Measurements from ENCODE around the gene TPM3.
"Not testable (repeated sequence)": the region's sequence is repeated elsewhere in the genome, so short reads cannot be mapped to it uniquely, and the experiment has no call there.

TPM3 gene

GRCh38 chr1:154191990-154192461 is at the start of gene TPM3:
TSS of gene TPM3 (minus strand) at chr1:154192100. CDS start at chr1:154192018, 82 bp downstream.
- no peak for DNase-seq (ENCODE audit: low read depth, low spot score)
- H3K27ac ChIP-seq = no peak within 1 kb of the TSS

DNA sequence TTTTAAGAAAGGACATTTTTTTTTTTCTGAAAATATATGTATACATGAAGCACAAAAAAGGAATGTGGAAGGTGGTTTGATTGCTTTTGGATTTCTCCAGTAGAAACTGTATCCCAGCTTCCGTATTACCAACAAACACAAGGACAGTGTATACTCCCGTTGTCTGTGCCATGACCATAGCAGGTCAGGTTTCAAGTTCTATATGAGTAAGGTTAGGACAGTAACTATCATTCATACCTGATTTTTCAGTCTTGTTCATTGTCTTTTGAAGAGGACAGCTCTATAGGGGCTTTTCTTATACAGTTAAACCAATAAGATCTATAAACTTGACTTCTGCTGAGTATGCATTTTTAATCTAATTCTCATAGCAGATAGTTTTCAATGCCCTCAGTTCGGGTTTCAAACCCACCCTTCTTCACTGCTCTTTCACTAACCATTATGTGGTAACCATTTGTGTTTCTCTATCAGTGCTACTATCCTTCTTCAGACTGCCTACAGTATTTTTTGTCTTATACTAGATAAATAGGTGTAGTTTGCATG is 48.5 kb upstream of the TPM3 start:
- no peak overlapping the region for H3K27ac ChIP-seq
- no peak for DNase-seq (ENCODE audit: low read depth, low spot score)

DNA sequence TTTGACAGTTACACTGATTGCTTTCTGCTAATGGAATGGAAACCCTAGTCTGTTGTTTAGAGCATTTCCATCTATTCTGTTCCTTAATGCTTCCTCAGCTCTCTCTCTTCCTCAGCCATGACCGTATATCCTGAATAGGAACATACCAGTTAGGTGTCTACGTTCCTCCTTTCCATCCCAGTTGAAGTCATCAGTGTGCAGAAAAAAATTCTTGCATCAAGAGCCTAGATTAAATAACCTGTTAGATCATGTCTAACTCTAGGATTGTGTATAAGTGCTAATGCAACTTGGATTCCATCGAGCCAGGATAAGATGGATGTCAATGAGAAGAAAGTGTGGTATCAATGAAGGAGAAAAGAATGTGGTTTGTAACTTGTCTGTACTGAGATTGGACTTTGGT is 47.6 kb upstream of the TPM3 start:
- DNase-seq (ENCODE audit: low read depth, low spot score) = no peak
- no peak overlapping the region for H3K27ac ChIP-seq

GRCh38 chr1:154237880-154238506 is 46.1 kb upstream of the TPM3 start:
- H3K27ac ChIP-seq = no peak overlapping the region
- DNase-seq (ENCODE audit: low read depth, low spot score) = no peak

DNA sequence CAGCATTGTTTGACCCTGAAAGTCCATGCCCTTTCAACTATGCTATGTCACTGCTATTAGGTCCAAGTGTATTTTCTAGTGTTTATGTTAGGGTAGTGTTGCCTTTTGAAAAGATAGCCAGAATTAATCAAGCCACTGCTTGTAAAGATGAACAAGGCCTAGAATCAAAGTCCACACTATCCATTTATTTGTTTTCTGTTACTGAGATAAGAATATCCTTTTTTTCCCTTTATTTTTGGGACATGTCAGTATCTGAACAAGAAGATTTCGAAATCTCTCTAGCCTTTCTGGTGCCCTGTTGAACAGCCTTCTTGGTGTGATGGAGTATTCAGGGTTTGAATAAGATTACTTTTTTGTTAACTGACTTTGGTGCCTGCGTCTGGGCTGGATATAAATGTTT is 45.5 kb upstream of the TPM3 start:
- no peak for DNase-seq (ENCODE audit: low read depth, low spot score)
- no peak overlapping the region for H3K27ac ChIP-seq

DNA sequence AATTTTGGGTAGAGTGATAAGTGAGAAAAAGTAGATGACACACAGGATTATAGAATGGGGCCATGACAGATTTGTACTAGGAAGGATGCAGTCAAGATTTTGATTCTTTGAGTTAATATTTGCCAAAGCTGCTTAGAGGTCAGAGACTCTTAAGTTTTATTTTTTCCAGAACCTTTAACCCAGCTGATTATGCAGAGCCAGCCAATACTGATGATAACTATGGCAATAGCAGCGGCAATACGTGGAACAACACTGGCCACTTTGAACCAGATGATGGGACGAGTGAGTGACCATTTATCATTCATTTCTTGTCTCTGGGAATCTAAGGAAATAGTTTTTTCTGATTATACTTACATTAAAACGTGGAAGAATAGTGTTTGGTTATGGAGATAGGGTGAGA is 45.0 kb upstream of the TPM3 start:
- no peak overlapping the region for H3K27ac ChIP-seq
- no peak for DNase-seq (ENCODE audit: low read depth, low spot score)

- not testable (repeated sequence) for DNase-seq (ENCODE audit: low read depth, low spot score)
Observed at GRCh38 chr1:154233127-154233526, 41.2 kb upstream of the TPM3 start.

DNA sequence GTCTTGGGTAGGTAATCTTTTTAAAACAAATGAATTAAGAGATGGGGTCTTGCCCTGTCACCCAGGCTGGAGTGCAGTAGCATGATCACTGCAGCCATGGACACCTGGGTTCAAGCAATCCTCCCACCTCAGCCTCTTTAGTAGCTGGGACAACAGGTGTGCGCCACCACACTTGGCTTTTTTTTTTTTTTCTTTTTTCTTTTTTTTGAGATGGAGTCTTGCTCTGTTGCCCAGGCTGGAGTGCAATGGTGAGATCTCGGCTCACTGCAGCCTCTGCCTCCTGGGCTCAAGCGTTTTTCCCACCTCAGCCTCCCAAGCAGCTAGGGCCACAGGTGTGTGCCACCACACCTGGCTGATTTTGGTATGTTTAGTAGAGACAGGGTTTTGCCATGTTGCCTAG is 39.2 kb upstream of the TPM3 start:
- not testable (repeated sequence) for DNase-seq (ENCODE audit: low read depth, low spot score); H3K27ac ChIP-seq

More at GRCh38 chr1:154233127-154233526, 41.2 kb upstream of the TPM3 start:
- not testable (repeated sequence) for H3K27ac ChIP-seq

GRCh38 chr1:154225370-154225769 is 33.5 kb upstream of the TPM3 start:
- no peak for DNase-seq (ENCODE audit: low read depth, low spot score)
- H3K27ac ChIP-seq = no peak overlapping the region

- no peak overlapping the region for H3K27ac ChIP-seq
- DNase-seq (ENCODE audit: low read depth, low spot score) = no peak
Observed at GRCh38 chr1:154223621-154224020, 31.7 kb upstream of the TPM3 start.

GRCh38 chr1:154222918-154223317 is 31.0 kb upstream of the TPM3 start:
- no peak overlapping the region for H3K27ac ChIP-seq
- no peak for DNase-seq (ENCODE audit: low read depth, low spot score)

- H3K27ac ChIP-seq = no peak overlapping the region
- DNase-seq (ENCODE audit: low read depth, low spot score) = no peak
Observed at GRCh38 chr1:154222518-154222917, 30.6 kb upstream of the TPM3 start.

- DNase-seq (ENCODE audit: low read depth, low spot score) = no peak
- H3K27ac ChIP-seq = peak overlapping the region; percentile 91
Observed at GRCh38 chr1:154221278-154222001, 29.5 kb upstream of the TPM3 start.

DNA sequence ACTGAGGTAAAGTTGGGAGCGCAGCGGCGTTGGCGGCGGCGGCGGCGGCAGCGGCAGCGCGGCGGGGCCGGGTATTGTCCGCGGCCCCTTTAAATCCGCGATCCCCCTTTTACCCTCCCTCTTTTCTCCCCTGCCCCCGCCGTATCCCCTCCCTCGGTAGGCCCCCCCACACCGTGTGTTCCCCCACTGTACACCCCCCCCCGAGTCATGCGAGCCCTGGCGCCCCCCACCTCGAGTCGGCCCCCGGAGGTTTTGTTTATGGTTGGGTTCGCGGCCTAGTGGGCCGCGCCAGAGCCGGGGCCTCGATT is 29.0 kb upstream of the TPM3 start:
- no peak for DNase-seq (ENCODE audit: low read depth, low spot score)
- H3K27ac ChIP-seq = peak overlapping the region; percentile 91

DNA sequence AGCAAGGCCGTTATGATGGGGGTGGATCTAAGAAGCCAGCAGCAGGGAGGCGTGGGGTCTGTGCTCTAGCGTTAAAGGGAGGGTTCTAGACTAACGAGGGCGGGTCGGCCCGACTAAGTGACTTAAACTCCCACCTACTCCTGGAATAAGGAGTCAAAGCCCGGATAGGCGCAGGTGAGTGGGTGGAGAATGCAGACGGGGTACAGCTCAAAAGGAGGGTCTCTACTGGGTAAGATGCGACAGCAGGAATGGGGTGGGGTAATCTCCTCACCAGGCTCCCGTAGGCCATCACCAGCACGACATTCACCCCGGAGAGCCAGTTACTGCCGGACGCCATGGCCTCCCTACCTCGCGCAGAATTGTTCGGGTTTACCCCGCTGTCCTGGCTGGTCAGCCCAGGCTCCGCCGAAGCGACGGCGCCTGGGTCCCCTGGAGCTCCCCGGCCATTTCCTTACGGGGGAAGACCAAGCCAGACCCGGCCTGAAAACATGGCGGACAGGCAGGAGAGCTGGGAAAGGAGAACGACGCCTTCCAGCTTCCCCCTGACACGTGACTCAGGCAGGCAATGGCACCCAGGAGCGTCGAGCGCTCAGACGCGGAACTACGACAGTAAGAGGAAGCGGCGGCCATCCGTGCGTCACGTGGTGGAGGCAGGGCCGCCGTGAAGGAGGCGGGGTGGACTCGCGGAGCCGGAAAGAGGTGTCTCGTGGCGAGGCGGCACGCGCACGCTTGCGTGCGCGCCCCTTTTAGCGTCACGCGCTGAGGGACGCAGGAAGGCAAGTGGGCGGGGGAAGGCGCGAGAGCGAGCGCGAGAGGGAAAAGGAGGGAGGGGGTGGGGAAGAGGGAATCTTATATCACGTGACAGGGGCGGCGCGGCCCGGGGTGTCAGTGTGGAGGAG is 28.4 kb upstream of the TPM3 start, which contains the start of gene UBAP2L:
TSS of gene UBAP2L (plus strand) at position 885 of the 899 bp plus-strand sequence. CDS start 4,169 bp downstream, outside the sequence.
- peak within 1 kb of the TSS; percentile 91 for H3K27ac ChIP-seq
- DNase-seq (ENCODE audit: low read depth, low spot score) = peak; percentile 97

- no peak for DNase-seq (ENCODE audit: low read depth, low spot score)
- peak overlapping the region; percentile 91 for H3K27ac ChIP-seq
Observed at GRCh38 chr1:154219541-154219940, 27.6 kb upstream of the TPM3 start.

DNA sequence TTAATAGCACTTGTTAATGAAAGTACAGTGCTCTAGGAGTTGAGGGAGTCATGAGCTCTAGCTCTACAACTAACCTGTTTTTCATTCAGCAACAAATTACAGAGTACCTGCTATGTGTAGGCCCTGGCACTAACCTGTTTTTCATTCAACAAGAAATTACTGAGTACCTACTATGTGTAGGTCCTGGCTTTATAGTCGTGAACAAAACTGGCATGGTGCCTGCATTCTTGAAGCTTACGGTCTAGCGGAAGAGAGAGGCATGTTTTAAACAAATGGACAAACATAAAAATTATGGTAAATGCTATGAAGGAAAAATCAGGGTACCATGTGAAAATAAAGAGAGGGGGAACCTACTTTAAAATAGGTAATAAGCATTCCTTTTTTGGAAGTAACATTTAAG is 26.6 kb upstream of the TPM3 start:
- H3K27ac ChIP-seq = no peak overlapping the region
- no peak for DNase-seq (ENCODE audit: low read depth, low spot score)

DNA sequence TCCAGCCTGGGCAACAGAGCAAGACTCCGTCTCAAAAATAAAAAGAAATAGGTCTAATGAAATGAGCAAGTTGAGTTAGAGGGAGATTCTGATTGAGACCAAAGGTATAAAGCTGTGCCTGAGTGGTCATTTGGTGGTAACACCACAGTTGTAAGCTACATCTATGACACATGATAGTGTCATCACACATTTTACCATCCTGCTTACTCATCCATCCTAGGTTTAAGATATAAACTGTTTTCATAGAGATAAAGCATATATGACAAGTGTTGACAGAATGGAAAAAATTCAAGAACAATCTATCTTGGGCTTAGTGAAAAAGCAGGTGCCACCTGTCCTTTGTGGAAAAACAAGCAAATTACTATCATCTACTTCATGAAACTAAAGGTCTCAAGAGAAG is 21.4 kb upstream of the TPM3 start:
- no peak for DNase-seq (ENCODE audit: low read depth, low spot score)

DNA sequence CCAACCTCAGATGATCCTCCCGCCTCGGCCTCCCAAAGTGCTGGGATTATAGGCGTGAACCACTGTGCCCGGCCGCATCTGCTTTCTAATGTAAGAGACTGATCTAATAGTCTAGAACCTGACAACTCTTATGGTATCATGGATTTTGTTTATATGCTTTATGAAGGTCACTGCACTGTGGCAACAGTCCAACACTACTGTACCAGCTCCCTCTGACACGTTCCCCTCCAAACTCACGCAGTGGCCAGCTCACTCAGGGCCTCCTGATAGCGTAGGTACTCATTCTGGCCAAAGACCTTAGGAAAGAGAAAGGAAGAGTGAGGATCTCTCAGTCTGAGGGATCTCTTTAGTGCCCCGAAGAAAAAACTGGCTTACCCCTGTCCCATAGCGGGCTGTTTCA is 20.2 kb upstream of the TPM3 start:
- DNase-seq (ENCODE audit: low read depth, low spot score) = no peak
- H3K27ac ChIP-seq = no peak overlapping the region

More for the DNA sequence above, 21.4 kb upstream of the TPM3 start:
- peak overlapping the region; percentile 16 for H3K27ac ChIP-seq

GRCh38 chr1:154208677-154209388 is 16.9 kb upstream of the TPM3 start:
- no peak for DNase-seq (ENCODE audit: low read depth, low spot score)

More at GRCh38 chr1:154208677-154209388, 16.9 kb upstream of the TPM3 start:
- no peak overlapping the region for H3K27ac ChIP-seq

Measured in epithelial cell of prostate (primary cell).